Trophoblast cell (in vitro differentiated cells and primary cell): ENCODE results near the gene PEDS1.

Experiments
- DNase-seq, 2 donors: peaks; one replicate each; pipeline ENCODE4 v3.0.0-alpha.2; 2016
- H2AFZ ChIP-seq: 2 replicates; pipeline ENCODE4 v1.6.1; 2013; ENCODE audit warnings: low read length, moderate library complexity, mild to moderate bottlenecking; ENCODE audit not compliant: insufficient read depth, poor library complexity
- H2AK5ac ChIP-seq: 2 replicates; pipeline ENCODE4 v1.6.1; 2013; ENCODE audit warnings: mild to moderate bottlenecking, low read length
- H2BK120ac ChIP-seq: 2 replicates; pipeline ENCODE4 v1.6.1; 2013; ENCODE audit warnings: low read length, mild to moderate bottlenecking, moderate library complexity; ENCODE audit not compliant: insufficient read depth, poor library complexity
- H2BK12ac ChIP-seq: 2 replicates; pipeline ENCODE4 v1.6.1; 2013; ENCODE audit warnings: mild to moderate bottlenecking, low read length, moderate library complexity
- H2BK5ac ChIP-seq: 2 replicates; pipeline ENCODE4 v1.6.1; 2013; ENCODE audit warnings: low read length, low read depth, moderate library complexity, mild to moderate bottlenecking; ENCODE audit not compliant: poor library complexity
- H3K14ac ChIP-seq: 2 replicates; pipeline ENCODE4 v1.6.1; 2013; ENCODE audit warnings: mild to moderate bottlenecking, low read length
- H3K18ac ChIP-seq: 2 replicates; pipeline ENCODE4 v1.6.1; 2013; ENCODE audit warnings: mild to moderate bottlenecking, low read length
- H3K23ac ChIP-seq: 2 replicates; pipeline ENCODE4 v1.6.1; 2013; ENCODE audit warnings: low read length
- H3K27ac ChIP-seq: 2 replicates; pipeline ENCODE4 v1.5.1; 2013; ENCODE audit warnings: low read depth, mild to moderate bottlenecking, inconsistent platforms, low read length, moderate library complexity
- H3K27me3 ChIP-seq: 2 replicates; pipeline ENCODE4 v1.6.1; 2013; ENCODE audit warnings: inconsistent platforms, mild to moderate bottlenecking, low read length, moderate library complexity; ENCODE audit not compliant: insufficient read depth
- H3K36me3 ChIP-seq, 2 experiments: 1 replicate in 1 of 2; 2 replicates in 1 of 2; pipeline ENCODE4 v1.6.1; 2013; ENCODE audit warnings: low read length in 2 of 2, mild to moderate bottlenecking in 2 of 2, moderate library complexity in 1 of 2; ENCODE audit not compliant: insufficient read depth in 2 of 2, control insufficient read depth in 1 of 2
- H3K4ac ChIP-seq: 2 replicates; pipeline ENCODE4 v1.6.1; 2013; ENCODE audit warnings: low read depth, mild to moderate bottlenecking, low read length, moderate library complexity
- H3K4me1 ChIP-seq, 2 experiments: 1 replicate in 1 of 2; 2 replicates in 1 of 2; pipeline ENCODE4 v1.6.1; 2013; ENCODE audit warnings: low read length in 2 of 2, mild to moderate bottlenecking in 2 of 2, moderate library complexity in 1 of 2; ENCODE audit not compliant: insufficient read depth in 2 of 2, control insufficient read depth in 1 of 2
- H3K4me2 ChIP-seq: 2 replicates; pipeline ENCODE4 v1.6.1; 2013; ENCODE audit warnings: inconsistent platforms, mild to moderate bottlenecking, low read length, moderate library complexity
- H3K4me3 ChIP-seq: 2 replicates; pipeline ENCODE4 v1.5.1; 2013; ENCODE audit warnings: mild to moderate bottlenecking, low read depth, low read length, inconsistent platforms
- H3K79me1 ChIP-seq: one replicate; pipeline ENCODE4 v1.6.1; 2013; ENCODE audit warnings: low read length
- H3K79me2 ChIP-seq: 2 replicates; pipeline ENCODE4 v1.6.1; 2013; ENCODE audit warnings: low read length, mild to moderate bottlenecking; ENCODE audit not compliant: control insufficient read depth, insufficient read depth, poor library complexity
- H3K9ac ChIP-seq: 2 replicates; pipeline ENCODE4 v1.6.1; 2013; ENCODE audit warnings: mild to moderate bottlenecking, low read length
- H3K9me3 ChIP-seq: 2 replicates; pipeline ENCODE4 v1.6.1; 2013; ENCODE audit warnings: low read depth, mild to moderate bottlenecking, control low read depth, inconsistent platforms, low read length; ENCODE audit not compliant: insufficient read depth
- H4K12ac ChIP-seq: 2 replicates; pipeline ENCODE4 v1.6.1; 2013; ENCODE audit warnings: low read depth, mild to moderate bottlenecking, low read length, moderate library complexity
- H4K8ac ChIP-seq: 2 replicates; pipeline ENCODE4 v1.6.1; 2013; ENCODE audit warnings: low read depth, mild to moderate bottlenecking, low read length, moderate library complexity
- H4K91ac ChIP-seq: one replicate; pipeline ENCODE4 v1.6.1; 2013; ENCODE audit warnings: low read depth, mild to moderate bottlenecking, low read length, moderate library complexity
- WGBS: extraction: QIAGEN DNeasy Blood & Tissue Kit; methylation state at CpG from one replicate; pipeline ENCODE4 v1.1.7; 2013; ENCODE audit warnings: missing lambda C conversion rate; ENCODE audit not compliant: insufficient read length, insufficient coverage; ENCODE audit errors: extremely low coverage; 5-methylcytosine and 5-hydroxymethylcytosine counted together

PEDS1 gene

DNA sequence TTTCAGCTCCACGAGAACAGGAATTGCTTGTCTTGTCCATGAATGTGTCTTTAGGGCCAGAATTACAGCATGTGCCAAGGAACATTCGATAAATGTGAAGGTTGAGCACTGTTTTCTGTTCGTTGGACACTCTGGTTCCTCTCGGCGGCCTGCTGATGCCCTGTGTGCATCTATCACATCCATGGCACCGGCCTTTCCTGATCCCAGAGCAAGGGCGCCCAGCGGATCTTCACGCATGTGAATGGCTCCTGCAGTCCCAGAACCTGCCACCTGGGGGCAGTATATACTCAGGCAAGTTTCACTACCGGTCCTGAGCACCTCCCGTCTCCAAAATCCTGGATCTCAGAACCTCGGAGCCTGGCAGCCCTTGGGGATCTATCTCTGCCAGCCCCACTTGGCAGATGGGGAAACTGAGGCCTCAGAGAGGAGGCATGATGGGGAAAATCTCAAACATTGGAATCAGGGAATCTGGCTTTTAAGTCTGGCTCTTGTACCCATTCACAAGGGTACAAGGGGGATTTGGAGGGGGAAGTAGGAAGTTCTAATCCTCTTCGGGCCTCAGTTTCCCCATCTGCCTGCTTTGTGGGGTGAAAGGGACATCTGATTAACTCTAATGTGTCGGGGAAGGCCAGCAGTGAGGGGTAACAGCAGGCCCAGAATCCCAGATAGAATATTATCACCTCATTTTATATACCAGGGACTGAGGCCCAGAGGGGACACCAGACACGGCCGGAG, 32.8 kb upstream of the PEDS1 start:
- Histone ChIP-seq H2AFZ (no peak overlapping the region), H3K4me2 (no peak overlapping the region), H2BK12ac (no peak overlapping the region), H3K79me2 (no peaks in the 10 kb centered on the region), H3K4me3 (no peak overlapping the region), H2BK120ac (no peak overlapping the region), H2AK5ac (no peak overlapping the region), H3K9me3 (no peaks in the 10 kb centered on the region), H3K79me1 (peaks cover 8% of the 10 kb centered on the region), H3K18ac (no peak overlapping the region), H4K8ac (no peak overlapping the region), H3K4me1 (peaks cover 0 to 3% of the 10 kb centered on the region in 2 experiments), H4K12ac (no peak overlapping the region), H3K27ac (no peak overlapping the region), H3K14ac (no peak overlapping the region), H2BK5ac (no peak overlapping the region), H3K27me3 (no peaks in the 10 kb centered on the region), H3K36me3 (no peaks in the 10 kb centered on the region), H3K23ac (no peak overlapping the region), H3K9ac (no peak overlapping the region), H4K91ac (no peak overlapping the region), H3K4ac (no peak overlapping the region)
- peak; percentile 87 to 98 for DNase-seq
- WGBS, result no CpG with 5 or more reads among the region's 16 CpGs

DNA sequence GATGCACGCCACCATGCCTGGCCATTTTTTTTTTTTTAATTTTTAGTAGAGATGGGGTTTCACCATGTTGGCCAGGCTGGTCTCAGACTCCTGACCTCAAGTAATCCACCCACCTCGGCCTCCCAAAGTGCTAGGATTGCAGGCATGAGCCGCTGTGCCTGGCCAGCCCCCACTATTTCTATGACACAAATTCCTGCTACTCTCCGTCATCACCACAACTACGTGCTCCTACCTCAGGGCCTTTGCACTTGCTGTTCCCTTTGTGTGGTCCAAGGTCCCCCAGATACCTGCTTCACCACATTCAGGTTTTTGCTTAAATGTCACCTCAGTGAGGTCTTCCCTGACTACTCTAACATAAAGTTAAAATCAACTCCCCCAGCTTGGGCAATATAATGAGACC, 31.9 kb upstream of the PEDS1 start:
- H3K23ac ChIP-seq, result no peak overlapping the region
- no peak overlapping the region for H4K8ac ChIP-seq
- H3K79me2 ChIP-seq, result no peaks in the 10 kb centered on the region
- no peaks in the 10 kb centered on the region for H3K9me3 ChIP-seq
- no peak overlapping the region for H3K27ac ChIP-seq
- no peak for DNase-seq
- no peak overlapping the region for H3K4me3 ChIP-seq
- H3K4me2 ChIP-seq, result no peak overlapping the region
- H3K9ac ChIP-seq, result no peak overlapping the region
- no CpG with 5 or more reads among the region's 5 CpGs for WGBS
- H4K91ac ChIP-seq, result no peak overlapping the region
- H2AK5ac ChIP-seq, result no peak overlapping the region
- no peak overlapping the region for H3K14ac ChIP-seq
- H3K4me1 ChIP-seq, result peaks cover 0 to 3% of the 10 kb centered on the region in 2 experiments
- H2BK120ac ChIP-seq, result no peak overlapping the region
- H2BK5ac ChIP-seq, result no peak overlapping the region
- H3K79me1 ChIP-seq, result peaks cover 2% of the 10 kb centered on the region
- H3K18ac ChIP-seq, result no peak overlapping the region
- no peak overlapping the region for H3K4ac ChIP-seq
- no peak overlapping the region for H2BK12ac ChIP-seq
- no peak overlapping the region for H4K12ac ChIP-seq
- H2AFZ ChIP-seq, result no peak overlapping the region
- no peaks in the 10 kb centered on the region for H3K27me3 ChIP-seq
- no peaks in the 10 kb centered on the region for H3K36me3 ChIP-seq

DNA sequence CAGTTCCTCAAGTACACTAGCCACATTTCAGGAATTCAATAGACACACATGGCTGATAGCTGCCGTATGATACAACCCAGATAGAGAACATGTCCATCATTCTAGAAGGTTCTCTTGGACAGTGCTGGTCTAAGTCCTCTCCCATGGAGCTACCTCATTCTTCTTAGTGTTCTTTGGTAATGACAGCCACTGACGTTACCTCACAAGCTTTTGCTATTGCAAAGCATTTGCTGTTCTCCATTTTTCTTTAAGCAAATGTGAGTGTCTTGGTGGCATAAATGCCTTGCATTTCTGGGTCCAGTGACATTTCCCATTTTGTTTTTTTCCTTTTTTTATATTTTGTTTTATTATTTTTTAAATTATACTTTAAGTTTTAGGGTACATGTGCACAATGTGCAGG, 28.8 kb upstream of the PEDS1 start:
- Histone ChIP-seq H3K9ac (no peak overlapping the region), H3K4me2 (no peak overlapping the region), H2AK5ac (no peak overlapping the region), H3K14ac (no peak overlapping the region), H4K8ac (no peak overlapping the region), H4K91ac (no peak overlapping the region), H2BK12ac (no peak overlapping the region), H2BK5ac (no peak overlapping the region), H3K18ac (no peak overlapping the region), H2AFZ (no peak overlapping the region), H3K27me3 (no peaks in the 10 kb centered on the region), H3K4me1 (peaks cover 0 to 2% of the 10 kb centered on the region in 2 experiments), H3K23ac (no peak overlapping the region), H4K12ac (no peak overlapping the region), H3K4ac (no peak overlapping the region), H3K4me3 (no peak overlapping the region), H3K9me3 (no peaks in the 10 kb centered on the region), H2BK120ac (no peak overlapping the region), H3K79me2 (no peaks in the 10 kb centered on the region), H3K36me3 (no peaks in the 10 kb centered on the region), H3K27ac (no peak overlapping the region), H3K79me1 (no peaks in the 10 kb centered on the region)
- WGBS, result no CpG with 5 or more reads among the region's 2 CpGs
- no peak for DNase-seq

DNA sequence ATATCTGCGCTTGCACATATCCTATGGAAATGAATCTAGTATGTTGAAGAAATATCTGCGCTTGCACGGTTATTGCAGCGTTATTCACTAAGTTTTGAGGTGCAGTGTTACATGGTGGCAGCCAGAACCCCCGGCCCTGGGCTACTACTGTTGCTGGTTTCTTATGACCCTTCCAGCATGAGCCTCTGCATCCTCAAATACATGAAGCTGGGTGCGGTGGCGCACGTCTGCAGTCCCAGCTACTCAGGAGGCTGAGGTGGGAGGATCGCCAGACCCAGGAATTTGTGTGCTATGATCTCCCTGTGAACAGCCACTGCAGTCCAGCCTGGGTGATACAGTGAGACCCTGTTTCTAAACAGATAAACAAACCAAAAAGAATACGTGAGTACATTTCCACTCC, 27.8 kb upstream of the PEDS1 start:
- Histone ChIP-seq H4K12ac (no peak overlapping the region), H3K36me3 (no peaks in the 10 kb centered on the region), H4K91ac (no peak overlapping the region), H3K27ac (no peak overlapping the region), H3K18ac (no peak overlapping the region), H3K9me3 (no peaks in the 10 kb centered on the region), H2BK5ac (no peak overlapping the region), H3K23ac (no peak overlapping the region), H3K79me2 (no peaks in the 10 kb centered on the region), H2AK5ac (no peak overlapping the region), H3K79me1 (no peaks in the 10 kb centered on the region), H3K9ac (no peak overlapping the region), H3K4ac (no peak overlapping the region), H3K4me3 (no peak overlapping the region), H3K27me3 (no peaks in the 10 kb centered on the region), H4K8ac (no peak overlapping the region), H2BK120ac (no peak overlapping the region), H2BK12ac (no peak overlapping the region), H3K4me1 (peaks cover 0 to 2% of the 10 kb centered on the region in 2 experiments), H3K4me2 (no peak overlapping the region), H3K14ac (no peak overlapping the region), H2AFZ (no peak overlapping the region)
- no peak for DNase-seq
- no CpG with 5 or more reads among the region's 10 CpGs for WGBS
